Thyroid gland (tissue), 4 donors: ENCODE measurements around the gene PSORS1C1. TPM values are rescaled to one million over a fixed set of nuclear protein-coding genes. Genes with fewer than 3 reads are reported as not detected.

Experiments used
- DNase-seq, 2 donors: peaks; one replicate each; pipeline ENCODE4 v3.0.0-alpha.2; 2019
- H3K27ac ChIP-seq, 3 donors: fragments of 200-600 bp; sonication (generic); 1 replicate in 2 of 3; 2 replicates in 1 of 3; pipeline ENCODE4 v1.5.1; 2016 to 2019; ENCODE audit warnings: mild to moderate bottlenecking in 1 of 3, moderate library complexity in 1 of 3
- H3K27me3 ChIP-seq: fragments of 200-600 bp; sonication (generic); one replicate; pipeline ENCODE4 v1.5.1; 2019
- H3K36me3 ChIP-seq, 2 donors: fragments of 200-600 bp; sonication (generic); one replicate each; pipeline ENCODE4 v1.5.1; 2016 to 2019
- H3K4me1 ChIP-seq, 2 donors: fragments of 200-600 bp; sonication (generic); one replicate each; pipeline ENCODE4 v1.5.1; 2017 to 2019
- H3K4me3 ChIP-seq, 3 donors: fragments of 200-600 bp; sonication (generic); replicated peaks in 1 of 3; 1 replicate in 2 of 3; 2 replicates in 1 of 3; pipeline ENCODE4 v1.5.1; 2016; ENCODE audit warnings: mild to moderate bottlenecking in 1 of 3
- H3K9me3 ChIP-seq: fragments of 200-600 bp; sonication (generic); one replicate; pipeline ENCODE4 v1.5.1; 2017
- CTCF ChIP-seq, 6 experiments: fragments of 200-600 bp in 3 of 6; fragments of 450-650 bp in 3 of 6; sonication (generic) in 3 of 6; IDR thresholded peaks; one replicate each; pipeline ENCODE4 v1.5.1; 2016 to 2019; ENCODE audit warnings: antibody characterized with exemption in 6 of 6, mild to moderate bottlenecking in 2 of 6, inconsistent platforms in 1 of 6, moderate library complexity in 1 of 6
- POLR2A ChIP-seq, 2 donors: fragments of 450-650 bp; IDR thresholded peaks; one replicate each; pipeline ENCODE4 v1.6.1; 2017; ENCODE audit warnings: antibody characterized with exemption in 2 of 2, mild to moderate bottlenecking in 2 of 2, moderate library complexity in 1 of 2
- WGBS, 2 donors: methylation state at CpG; one replicate each; pipeline ENCODE4 v1.1.5; 2017; 5-methylcytosine and 5-hydroxymethylcytosine counted together
- intact Hi-C: fragments of 100-400 bp; cut with DNase I; formaldehyde crosslinking; loops from one replicate; pipeline ENCODE4 v1.15.1; 2023
- total RNA-seq, 4 donors: library from RNA; depleted of rRNA; stranded (reverse); fragments of >200 nt; gene quantifications; one replicate each; pipeline ENCODE4 v1.2.3, GENCODE V29; 2016

The PSORS1C1 gene
- total RNA-seq, 4 donors from 2014 or later: 1.6 to 3.8 (median 2.4) TPM

- Histone ChIP-seq H3K4me1 (no peaks in the 10 kb centered on the region), H3K27ac (no peak overlapping the region), H3K27me3 (no peaks in the 10 kb centered on the region), H3K4me3 (no peak overlapping the region), H3K9me3 (no peaks in the 10 kb centered on the region), H3K36me3 (peaks cover under 1 to 7% of the 10 kb centered on the region in 2 donors)
- TF ChIP-seq POLR2A (IDR thresholded peaks at IDR 0.05) (no peak), CTCF (IDR thresholded peaks at IDR 0.05) (no peak)
- DNase-seq: no peak
- intact Hi-C loops: no loop called here
- WGBS, 2 donors: 90 to 92% methylated on average over 18 of the region's 18 CpGs
Observed at GRCh38 chr6:31144296-31144969, 29.8 kb downstream of the PSORS1C1 start.

GRCh38 chr6:31144970-31145340, 30.4 kb downstream of the PSORS1C1 start:
- TF ChIP-seq CTCF (IDR thresholded peaks at IDR 0.05): no peak
- TF ChIP-seq POLR2A (IDR thresholded peaks at IDR 0.05): no peak
- no peaks in the 10 kb centered on the region for H3K9me3 ChIP-seq
- H3K27ac ChIP-seq: no peak overlapping the region
- WGBS, 2 donors: 67 to 93% methylated on average over 3 to 11 of the region's 11 CpGs
- H3K4me1 ChIP-seq: no peaks in the 10 kb centered on the region
- DNase-seq: no peak
- intact Hi-C loops: no loop called here
- no peaks in the 10 kb centered on the region for H3K27me3 ChIP-seq
- peaks cover 4 to 7% of the 10 kb centered on the region in 2 donors for H3K36me3 ChIP-seq
- H3K4me3 ChIP-seq: no peak overlapping the region

GRCh38 chr6:31145386-31145785, 30.8 kb downstream of the PSORS1C1 start:
- WGBS, 2 donors: 95 to 97% methylated on average over 10 of the region's 10 CpGs
- TF ChIP-seq CTCF (IDR thresholded peaks at IDR 0.05) (no peak), POLR2A (IDR thresholded peaks at IDR 0.05) (no peak)
- Histone ChIP-seq H3K27ac (no peak overlapping the region), H3K27me3 (no peaks in the 10 kb centered on the region), H3K4me1 (no peaks in the 10 kb centered on the region), H3K9me3 (no peaks in the 10 kb centered on the region), H3K4me3 (no peak overlapping the region), H3K36me3 (peaks cover 4 to 7% of the 10 kb centered on the region in 2 donors)
- intact Hi-C loops: no loop called here
- no peak for DNase-seq

GRCh38 chr6:31149827-31150447, 35.3 kb downstream of the PSORS1C1 start:
- WGBS, 2 donors: 91 to 95% methylated on average over 5 to 6 of the region's 6 CpGs
- intact Hi-C loops: no loop called here
- Histone ChIP-seq H3K36me3 (peaks cover 0 to 4% of the 10 kb centered on the region in 2 donors), H3K4me3 (no peak overlapping the region), H3K9me3 (no peaks in the 10 kb centered on the region), H3K4me1 (no peaks in the 10 kb centered on the region), H3K27me3 (no peaks in the 10 kb centered on the region), H3K27ac (no peak overlapping the region)
- TF ChIP-seq CTCF (IDR thresholded peaks at IDR 0.05): no peak
- no peak for TF ChIP-seq POLR2A (IDR thresholded peaks at IDR 0.05)
- DNase-seq: no peak

- peak in 1 of 2 donors; percentile 34 for DNase-seq
- Histone ChIP-seq H3K36me3 (peaks cover 0 to 8% of the 10 kb centered on the region in 2 donors), H3K27ac (no peak overlapping the region), H3K4me3 (no peak overlapping the region), H3K27me3 (no peaks in the 10 kb centered on the region), H3K9me3 (no peaks in the 10 kb centered on the region), H3K4me1 (peaks cover 7 to 13% of the 10 kb centered on the region in 2 donors)
- TF ChIP-seq CTCF (IDR thresholded peaks at IDR 0.05) (no peak), POLR2A (IDR thresholded peaks at IDR 0.05) (no peak)
- WGBS, 2 donors: 71 to 72% methylated on average over 7 of the region's 7 CpGs
- intact Hi-C loops: no loop called here
Observed at GRCh38 chr6:31152781-31153180, 38.2 kb downstream of the PSORS1C1 start.
